IPS-11a (cell line): ENCODE data around the gene TP73.
"Not testable (repeated sequence)": the region's sequence is repeated elsewhere in the genome, so short reads cannot be mapped to it uniquely, and the experiment has no call there.

Experiments used
- H3K4me3 ChIP-seq: one replicate; pipeline ENCODE4 v1.5.1; 2013; ENCODE audit warnings: low read depth, low read length, control low read depth

The TP73 gene

GRCh38 chr1:3618531-3618880 is 33.8 kb upstream of the TP73 start:
- H3K4me3 ChIP-seq = no peak overlapping the region

GRCh38 chr1:3618881-3619671 is 33.2 kb upstream of the TP73 start:
- no peak overlapping the region for H3K4me3 ChIP-seq

GRCh38 chr1:3620708-3621107 is 31.6 kb upstream of the TP73 start:
- H3K4me3 ChIP-seq = no peak overlapping the region

DNA sequence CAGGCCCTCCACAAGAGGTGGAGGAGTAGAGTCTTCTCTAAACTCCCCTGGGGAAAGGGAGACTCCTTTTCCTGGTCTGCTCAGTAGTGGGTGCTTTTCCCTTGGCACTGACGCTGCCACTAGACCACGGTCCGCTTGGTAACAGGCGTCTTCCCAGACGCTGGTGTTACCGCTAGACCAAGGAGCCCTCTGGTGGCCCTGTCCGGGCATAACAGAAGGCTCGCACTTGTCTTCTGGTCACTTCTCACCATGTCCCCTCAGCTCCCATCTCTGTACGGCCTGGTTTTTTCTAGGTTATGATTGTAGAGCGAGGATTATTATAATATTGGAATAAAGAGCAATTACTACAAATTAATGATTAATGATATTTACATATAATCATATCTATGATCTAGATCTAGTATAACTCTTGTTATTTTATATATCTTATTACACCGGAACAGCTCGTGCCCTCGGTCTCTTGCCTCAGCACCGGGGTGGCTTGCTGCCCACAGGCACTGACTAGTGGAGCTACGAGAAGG is 31.1 kb upstream of the TP73 start:
- not testable (repeated sequence) for H3K4me3 ChIP-seq

GRCh38 chr1:3622102-3622501 is 30.2 kb upstream of the TP73 start:
- not testable (repeated sequence) for H3K4me3 ChIP-seq

GRCh38 chr1:3623441-3624199 is 28.7 kb upstream of the TP73 start:
- H3K4me3 ChIP-seq = peak overlapping the region; percentile 61

GRCh38 chr1:3624200-3625136 is 27.8 kb upstream of the TP73 start, which contains the start of gene TPRG1L:
TPRG1L (plus strand) TSS chr1:3625015; CDS start chr1:3625073, 58 bp downstream.
- peak within 1 kb of the TSS; percentile 70 for H3K4me3 ChIP-seq

DNA sequence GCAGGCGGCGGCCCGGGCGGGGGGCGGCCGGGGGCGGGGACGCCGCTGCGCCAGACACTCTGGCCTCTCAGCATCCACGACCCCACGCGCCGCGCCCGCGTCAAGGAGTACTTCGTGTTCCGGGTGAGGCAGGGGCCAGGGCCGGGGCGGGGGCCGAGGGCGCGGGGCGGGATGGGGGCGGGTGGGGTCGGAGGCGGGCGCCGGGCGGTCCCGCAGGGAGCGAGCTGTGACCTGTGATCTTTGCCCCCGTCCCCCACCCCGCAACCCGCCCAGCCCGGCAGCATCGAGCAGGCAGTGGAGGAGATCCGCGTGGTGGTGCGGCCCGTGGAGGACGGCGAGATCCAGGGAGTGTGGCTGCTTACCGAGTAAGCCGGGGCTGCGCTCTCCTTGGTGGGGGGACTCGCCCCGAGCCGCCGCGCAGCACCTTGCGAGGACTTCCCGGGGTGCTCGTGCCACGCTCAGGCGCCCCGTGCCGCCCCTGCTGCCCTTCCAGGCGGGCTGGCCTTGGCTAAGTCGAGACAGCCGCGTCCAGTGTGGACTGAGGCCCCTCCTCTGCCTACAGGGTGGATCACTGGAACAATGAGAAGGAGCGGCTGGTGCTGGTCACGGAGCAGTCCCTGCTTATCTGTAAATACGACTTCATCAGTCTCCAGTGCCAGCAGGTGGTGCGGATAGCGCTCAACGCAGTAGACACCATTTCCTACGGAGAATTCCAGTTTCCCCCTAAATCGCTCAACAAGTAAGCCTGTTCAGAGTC is 27.0 kb upstream of the TP73 start:
- peak overlapping the region; percentile 70 for H3K4me3 ChIP-seq

GRCh38 chr1:3626025-3626424 is 26.3 kb upstream of the TP73 start:
- no peak overlapping the region for H3K4me3 ChIP-seq

DNA sequence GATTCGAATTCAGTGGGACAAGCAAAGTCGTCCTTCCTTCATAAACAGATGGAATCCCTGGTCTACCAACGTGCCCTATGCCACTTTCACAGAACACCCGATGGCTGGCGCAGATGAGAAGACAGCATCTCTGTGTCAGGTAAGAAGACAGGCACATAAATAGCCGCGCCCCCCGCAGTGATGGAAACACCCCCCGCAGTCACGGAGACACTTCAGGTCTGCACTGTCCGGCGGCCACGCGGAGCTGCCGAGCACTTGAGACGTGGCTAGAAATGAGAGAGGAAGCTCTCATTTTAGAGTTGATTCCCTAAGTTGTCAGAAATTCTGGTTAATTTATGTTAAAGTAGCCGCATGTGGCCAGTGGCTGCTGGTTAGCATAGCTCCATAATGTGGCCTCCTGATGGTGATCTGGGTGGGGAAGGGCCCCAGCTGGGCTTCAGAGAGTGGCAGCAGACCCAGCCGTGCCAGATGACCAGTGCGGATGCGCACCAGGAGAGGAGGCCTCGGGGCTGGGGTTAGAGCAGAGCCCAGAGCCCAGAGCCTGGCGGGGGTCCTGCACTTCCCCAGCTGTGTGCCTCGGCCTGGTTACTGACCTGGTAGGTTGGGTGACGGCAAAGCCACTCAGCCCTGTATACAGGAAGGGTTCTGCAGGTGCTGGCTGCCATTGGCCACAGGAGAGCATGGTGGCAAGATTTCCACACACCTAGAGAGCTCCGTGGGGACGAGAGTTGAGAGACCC is 24.6 kb upstream of the TP73 start:
- no peak overlapping the region for H3K4me3 ChIP-seq

DNA sequence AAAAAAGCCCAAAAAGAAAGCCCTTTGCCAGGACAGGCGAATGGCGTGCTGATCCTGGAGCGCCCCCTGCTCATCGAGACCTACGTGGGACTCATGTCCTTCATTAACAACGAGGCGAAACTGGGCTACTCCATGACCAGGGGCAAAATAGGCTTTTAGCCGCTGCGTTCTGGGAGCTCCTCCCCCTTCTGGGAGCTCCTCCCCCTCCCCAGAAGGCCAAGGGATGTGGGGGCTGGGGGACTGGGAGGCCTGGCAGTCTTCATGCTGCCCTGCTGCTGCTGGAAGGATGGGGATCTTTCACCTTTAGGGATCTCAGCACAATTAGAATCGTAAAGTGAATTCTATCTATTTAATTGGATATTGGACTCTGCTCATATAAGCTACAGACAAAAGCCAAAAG is 23.9 kb upstream of the TP73 start:
- no peak overlapping the region for H3K4me3 ChIP-seq

DNA sequence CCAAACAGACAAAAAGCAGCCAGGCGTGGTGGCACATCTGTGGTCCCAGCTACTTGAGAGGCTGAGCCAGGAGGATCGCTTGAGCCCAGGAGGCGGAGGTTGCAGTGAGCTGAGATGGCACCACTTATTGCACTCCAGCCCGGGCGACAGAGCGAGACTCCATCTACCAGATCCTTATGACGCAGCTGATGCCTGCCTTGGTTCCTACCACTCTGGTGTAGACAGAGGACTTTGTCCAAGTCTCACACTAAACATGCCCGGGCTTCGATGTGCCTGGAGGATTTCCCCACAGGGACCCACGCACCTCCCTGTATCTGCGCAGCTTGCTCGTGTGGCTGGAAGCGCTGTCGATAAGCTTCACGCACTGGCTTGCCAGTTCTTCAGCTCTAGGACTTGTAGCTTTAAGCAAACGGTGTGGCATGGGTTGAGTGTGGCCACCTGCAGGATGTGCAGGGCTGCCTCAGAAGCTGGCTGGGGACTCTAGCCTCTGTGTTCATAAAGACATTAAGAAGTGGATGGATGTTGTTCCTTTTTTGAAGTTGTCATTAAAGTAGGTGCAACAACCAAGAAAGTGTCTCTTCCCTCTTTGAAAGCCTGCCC is 22.7 kb upstream of the TP73 start:
- no peak overlapping the region for H3K4me3 ChIP-seq

GRCh38 chr1:3630161-3630611 is 22.1 kb upstream of the TP73 start:
- H3K4me3 ChIP-seq = no peak overlapping the region

DNA sequence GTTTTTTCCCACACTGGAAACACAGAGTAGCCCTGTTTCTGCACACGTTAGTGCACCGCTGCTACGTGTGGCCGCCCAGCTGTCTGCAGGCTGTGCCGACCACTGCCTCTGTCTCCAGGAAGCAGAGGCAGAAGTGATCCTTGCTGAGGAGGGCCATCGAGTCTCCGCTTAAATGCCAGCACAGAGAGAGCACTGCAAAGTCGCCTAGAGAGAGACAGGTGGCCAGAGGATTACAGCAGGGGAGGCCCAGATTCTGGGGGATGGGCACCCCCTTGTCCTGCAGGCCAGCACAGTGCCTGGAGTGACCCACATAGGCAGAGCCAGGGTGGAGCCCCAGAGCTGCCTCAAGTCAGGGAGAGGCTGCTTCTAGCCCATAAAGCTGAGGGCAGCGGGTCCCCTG is 21.4 kb upstream of the TP73 start:
- no peak overlapping the region for H3K4me3 ChIP-seq

GRCh38 chr1:3631320-3632260 is 20.7 kb upstream of the TP73 start:
- H3K4me3 ChIP-seq = no peak overlapping the region

DNA sequence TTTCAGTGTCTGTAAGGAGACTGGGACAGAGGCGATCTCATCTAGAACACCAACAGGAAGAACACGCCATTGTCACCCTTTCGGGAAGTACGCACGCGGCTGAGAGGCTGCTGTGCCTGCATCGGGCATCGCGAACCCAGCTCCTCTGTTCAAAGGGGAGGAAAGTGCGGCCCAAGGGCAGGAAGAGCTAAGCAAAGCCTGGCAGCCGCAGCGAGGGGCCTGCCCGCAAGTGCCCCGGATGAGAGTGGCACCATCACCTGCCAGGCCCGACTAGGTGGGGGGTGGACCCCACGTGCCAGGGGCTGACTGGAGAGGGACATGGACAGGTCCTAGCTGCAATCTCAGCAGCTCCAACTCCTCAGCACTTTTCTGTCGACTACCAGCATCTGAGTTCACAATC is 20.0 kb upstream of the TP73 start:
- H3K4me3 ChIP-seq = no peak overlapping the region

DNA sequence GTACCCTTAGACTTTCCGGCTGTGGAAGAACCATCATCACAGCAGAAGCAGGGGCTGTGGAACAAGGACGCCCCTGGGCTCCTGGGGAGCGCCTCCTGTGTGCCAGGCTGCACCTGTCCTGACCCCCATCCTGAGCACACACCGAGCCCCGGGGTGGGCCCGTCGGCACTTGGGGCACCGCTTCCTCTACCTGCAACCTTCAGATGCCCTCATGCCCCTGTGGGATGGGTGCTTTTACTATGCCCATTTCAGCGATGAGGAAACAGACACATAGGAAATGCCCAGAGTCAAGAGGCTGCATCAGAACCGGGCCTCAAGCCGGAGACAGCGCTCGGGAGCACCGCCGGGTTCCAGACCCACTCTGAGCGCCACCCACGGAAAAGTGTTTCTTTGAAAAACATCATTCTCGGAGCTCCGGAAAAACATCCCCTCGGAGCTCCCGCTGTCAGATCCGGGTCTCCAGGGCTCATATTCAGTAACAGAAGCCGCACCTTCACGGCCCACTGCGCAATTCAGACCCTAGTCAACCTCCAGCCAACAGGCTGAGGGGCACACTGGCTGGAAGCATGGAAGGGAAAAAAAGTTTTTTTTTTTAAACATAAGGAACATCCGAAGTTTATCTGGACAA is 19.5 kb upstream of the TP73 start:
- no peak overlapping the region for H3K4me3 ChIP-seq
